ENCODE measurements around the gene AMH.

Gene AMH

DNA sequence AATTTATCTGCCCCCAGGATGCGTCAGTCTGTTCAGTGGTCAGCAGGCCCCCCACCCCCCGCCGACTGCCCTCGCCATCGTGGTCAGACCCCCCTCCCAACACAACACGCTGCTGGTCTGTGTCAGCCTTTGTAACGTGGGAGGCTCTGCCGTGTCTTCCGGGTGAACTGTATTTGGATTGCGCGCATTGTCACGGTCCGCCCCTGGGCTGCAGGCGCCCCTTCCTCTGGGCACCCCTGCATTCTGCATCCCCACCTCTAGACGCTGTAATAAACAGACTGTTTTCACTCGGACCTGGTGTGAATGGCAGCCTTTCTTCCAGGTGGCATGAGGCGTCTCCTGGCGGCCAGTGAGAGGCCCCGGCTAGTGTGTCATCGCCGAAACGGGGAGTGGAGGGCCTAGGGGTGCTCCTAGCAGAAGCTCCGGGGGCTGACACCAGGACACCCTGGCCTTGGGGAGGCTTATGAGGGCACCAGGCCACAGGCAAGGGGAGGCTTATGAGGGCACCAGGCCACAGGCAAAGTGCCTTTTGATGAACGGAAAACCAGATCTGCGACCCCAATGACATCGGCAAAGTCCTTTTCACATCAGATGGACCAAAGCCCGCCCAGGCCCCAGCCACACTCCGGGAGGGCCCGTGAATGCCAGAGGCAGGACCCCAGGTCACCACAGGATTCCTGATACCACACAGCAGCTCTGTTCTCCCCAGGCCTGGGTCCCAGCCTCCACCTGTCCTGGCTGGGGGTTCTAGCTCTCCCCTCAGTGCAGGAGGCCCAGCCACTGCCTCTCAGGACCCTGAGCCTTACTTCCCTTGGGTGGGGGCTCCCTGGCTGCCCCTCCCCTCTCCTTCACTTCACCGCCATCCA lies 16.6 kb upstream of the AMH start:
- no peak for DNase-seq (ENCODE audit: low read depth, low spot score)
- H3K4me3 ChIP-seq (ENCODE audit: low read depth, low read length): no peak overlapping the region
- CTCF ChIA-PET: no interaction called here
- TF ChIP-seq, protein P1, sequence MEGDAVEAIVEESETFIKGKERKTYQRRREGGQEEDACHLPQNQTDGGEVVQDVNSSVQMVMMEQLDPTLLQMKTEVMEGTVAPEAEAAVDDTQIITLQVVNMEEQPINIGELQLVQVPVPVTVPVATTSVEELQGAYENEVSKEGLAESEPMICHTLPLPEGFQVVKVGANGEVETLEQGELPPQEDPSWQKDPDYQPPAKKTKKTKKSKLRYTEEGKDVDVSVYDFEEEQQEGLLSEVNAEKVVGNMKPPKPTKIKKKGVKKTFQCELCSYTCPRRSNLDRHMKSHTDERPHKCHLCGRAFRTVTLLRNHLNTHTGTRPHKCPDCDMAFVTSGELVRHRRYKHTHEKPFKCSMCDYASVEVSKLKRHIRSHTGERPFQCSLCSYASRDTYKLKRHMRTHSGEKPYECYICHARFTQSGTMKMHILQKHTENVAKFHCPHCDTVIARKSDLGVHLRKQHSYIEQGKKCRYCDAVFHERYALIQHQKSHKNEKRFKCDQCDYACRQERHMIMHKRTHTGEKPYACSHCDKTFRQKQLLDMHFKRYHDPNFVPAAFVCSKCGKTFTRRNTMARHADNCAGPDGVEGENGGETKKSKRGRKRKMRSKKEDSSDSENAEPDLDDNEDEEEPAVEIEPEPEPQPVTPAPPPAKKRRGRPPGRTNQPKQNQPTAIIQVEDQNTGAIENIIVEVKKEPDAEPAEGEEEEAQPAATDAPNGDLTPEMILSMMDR (IDR thresholded peaks at IDR 0.05; ENCODE audit: insufficient read depth, low read length, missing control alignments): no peak
- POLR2A ChIA-PET: no interaction called here

DNA sequence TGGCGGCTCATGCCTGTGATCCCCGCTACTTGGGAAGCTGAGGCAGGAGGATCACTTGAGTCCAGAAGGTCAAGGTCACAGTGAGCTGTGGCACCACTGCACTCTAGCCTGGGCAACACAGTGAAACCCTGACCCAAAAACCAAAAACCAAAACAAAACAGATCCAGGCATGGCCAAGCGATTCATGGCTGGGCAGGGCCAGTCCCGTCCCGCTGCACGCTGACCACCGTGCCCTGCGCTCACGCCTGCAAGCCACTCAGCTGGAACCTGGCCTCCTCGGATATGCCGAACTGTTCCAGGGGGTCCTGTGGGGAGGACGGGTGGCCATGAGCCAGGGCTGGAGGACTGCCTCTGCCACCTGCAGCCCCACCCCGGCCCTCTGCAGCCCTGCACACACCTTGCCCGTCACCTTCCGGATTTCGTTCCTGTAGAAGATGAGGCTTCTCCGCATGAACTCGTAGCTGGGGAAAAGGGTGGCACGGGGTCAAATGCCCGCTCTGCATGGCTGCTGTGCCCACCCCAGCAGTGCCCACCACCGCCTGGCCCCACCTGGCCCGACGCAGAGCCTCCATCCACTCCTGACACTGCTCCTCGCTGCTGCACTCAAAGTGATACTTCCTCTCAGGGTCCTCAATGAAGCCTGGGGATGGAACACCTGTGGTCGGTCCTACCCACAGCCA lies 15.4 kb upstream of the AMH start:
- ChIA-PET POLR2A (interaction anchor here (0.6 to 1.2 kb wide), 2 partner anchors 20 to 191 kb away, joined by 3 read pairs; no protein-coding TSS in a partner anchor), CTCF (interaction anchor here (0.8 to 2.7 kb wide), 8 partner anchors 25 to 159 kb away, joined by 3 to 12 read pairs (median 4); no protein-coding TSS in a partner anchor)
- no peak overlapping the region for H3K4me3 ChIP-seq (ENCODE audit: low read depth, low read length)
- no peak for DNase-seq (ENCODE audit: low read depth, low spot score)
- TF ChIP-seq, protein P1 (IDR thresholded peaks at IDR 0.05; ENCODE audit: insufficient read depth, low read length, missing control alignments): no peak

DNA sequence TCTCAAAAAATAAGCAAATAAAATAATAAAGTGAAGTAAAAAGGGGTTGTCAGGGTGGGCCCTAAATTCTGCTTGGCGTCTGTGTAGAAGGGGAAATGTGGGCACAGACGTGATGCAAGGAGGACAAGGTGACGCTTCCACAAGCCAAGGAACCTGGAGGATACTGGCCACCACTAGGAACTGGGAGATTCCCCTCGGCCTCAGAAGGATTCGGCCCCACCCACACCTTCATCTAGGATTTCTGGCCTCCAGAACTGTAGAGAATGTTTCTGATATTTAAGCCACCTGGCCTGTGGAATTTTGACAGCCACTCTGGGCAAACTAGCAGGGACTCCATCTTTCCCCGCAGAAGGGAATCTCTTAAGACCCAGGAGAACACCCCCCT lies 14.1 kb upstream of the AMH start:
- TF ChIP-seq, protein P1 (IDR thresholded peaks at IDR 0.05; ENCODE audit: insufficient read depth, low read length, missing control alignments): no peak
- CTCF ChIA-PET: interaction anchor here (1.0 to 2.7 kb wide), 13 partner anchors 14 to 379 kb away, joined by 3 to 16 read pairs (median 4); no protein-coding TSS in a partner anchor
- peak overlapping the region; percentile 83 for H3K4me3 ChIP-seq (ENCODE audit: low read depth, low read length)
- DNase-seq (ENCODE audit: low read depth, low spot score): no peak
- POLR2A ChIA-PET: interaction anchor here (1.2 kb wide), 1 partner anchor 44 kb away, joined by 3 read pairs; no protein-coding TSS in a partner anchor

DNA sequence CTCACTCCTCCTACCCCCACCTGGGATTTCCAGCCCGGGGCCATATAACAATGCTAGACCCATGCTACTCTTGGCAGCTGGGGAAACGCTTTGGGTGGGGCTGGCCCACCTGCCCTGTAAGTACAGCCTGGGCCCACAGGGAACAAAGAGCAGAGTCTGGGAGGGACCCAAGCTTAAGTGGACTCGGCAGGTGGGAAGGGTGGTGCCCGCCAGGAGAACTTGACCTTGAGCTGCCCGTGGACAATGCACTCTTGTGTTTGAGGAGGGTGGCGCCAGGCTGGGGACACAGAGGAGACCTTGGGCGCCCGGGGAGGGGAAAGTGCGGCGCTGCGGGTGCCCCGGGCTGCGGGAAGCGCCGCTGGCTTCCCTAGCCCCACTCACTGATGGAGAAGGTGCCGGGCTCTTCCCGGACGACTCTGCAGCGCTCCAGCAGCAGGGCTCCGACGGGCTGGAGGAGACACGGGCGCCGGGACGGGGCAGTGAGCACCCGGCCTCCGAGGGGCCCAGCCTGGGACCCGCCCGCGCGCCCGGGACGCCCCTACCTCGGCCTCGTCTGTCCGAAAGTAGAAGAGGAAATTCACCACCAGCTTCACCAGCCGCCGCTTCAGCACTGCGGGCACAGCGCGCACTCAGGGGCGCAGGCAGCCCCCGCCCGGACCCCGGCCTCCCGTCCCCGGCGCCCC lies 13.6 kb upstream of the AMH start:
- DNase-seq (ENCODE audit: low read depth, low spot score): no peak
- H3K4me3 ChIP-seq (ENCODE audit: low read depth, low read length): peak overlapping the region; percentile 83
- POLR2A ChIA-PET: interaction anchor here (0.6 to 1.2 kb wide), 3 partner anchors 43 to 96 kb away, joined by 3 read pairs; no protein-coding TSS in a partner anchor
- CTCF ChIA-PET: interaction anchor here (0.6 to 2.7 kb wide), 34 partner anchors 9 to 379 kb away, joined by 3 to 16 read pairs (median 4); partner anchors contain the start of gene LSM7
- TF ChIP-seq, protein P1 (IDR thresholded peaks at IDR 0.05; ENCODE audit: insufficient read depth, low read length, missing control alignments): no peak

DNA sequence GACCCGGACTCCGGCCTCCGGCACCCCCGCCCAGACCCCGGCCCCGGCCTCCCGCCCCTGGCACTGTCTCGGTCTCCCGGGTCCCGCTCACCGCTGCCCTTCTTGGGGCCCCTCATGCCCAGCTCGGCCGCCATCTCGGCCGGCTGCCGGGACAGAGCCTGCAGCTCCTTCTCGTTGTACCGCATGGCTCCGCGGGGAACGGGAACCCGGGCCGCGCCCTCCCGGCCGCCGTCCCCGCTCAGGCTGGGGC lies 13.1 kb upstream of the AMH start:
- ChIA-PET POLR2A (interaction anchor here (0.6 to 0.9 kb wide), 2 partner anchors 68 to 95 kb away, joined by 3 read pairs; no protein-coding TSS in a partner anchor), CTCF (interaction anchor here (0.6 to 2.7 kb wide), 34 partner anchors 9 to 378 kb away, joined by 3 to 16 read pairs (median 4); partner anchors contain the start of gene LSM7)
- no peak for DNase-seq (ENCODE audit: low read depth, low spot score)
- H3K4me3 ChIP-seq (ENCODE audit: low read depth, low read length): peak overlapping the region; percentile 83
- TF ChIP-seq, protein P1 (IDR thresholded peaks at IDR 0.05; ENCODE audit: insufficient read depth, low read length, missing control alignments): no peak

Data from AG04449 (cell line).